SK-N-SH (cell line): ENCODE measurements around the gene INSYN2A. TPM values are rescaled to one million over a fixed set of nuclear protein-coding genes. Genes with fewer than 3 reads are reported as not detected.

Source experiments
- CTCF ChIA-PET: fragments of 300-600, 350-600 bp; formaldehyde crosslinking; extraction: SDS; loops from one replicate; lab custom pipeline; 2021; lab: Yijun Ruan, JAX
- POLR2A ChIA-PET: fragments of 350-600 bp; sonication (Branson Sonifier 250); formaldehyde crosslinking; extraction: SDS; loops from one replicate; lab custom pipeline; 2020; ENCODE audit warnings: antibody characterized with exemption, inconsistent platforms; lab: Yijun Ruan, JAX
- DNase-seq: peaks from one replicate; pipeline ENCODE4 v3.0.0; 2012
- H2AFZ ChIP-seq: fragments of 200-600 bp; sonication (generic); 2 replicates; pipeline ENCODE4 v1.8.1; 2016; ENCODE audit warnings: antibody characterized with exemption, mild to moderate bottlenecking, low read depth
- H3F3A ChIP-seq: fragments of 200-600 bp; sonication (generic); replicated peaks from 2 replicates; pipeline ENCODE3; 2016; ENCODE audit warnings: antibody characterized with exemption, mild to moderate bottlenecking; ENCODE audit not compliant: insufficient read depth
- H3K27ac ChIP-seq, 2 experiments: fragments of 200-500 bp in 1 of 2; fragments of 200-600 bp in 1 of 2; sonication (Bioruptor generic) in 1 of 2; sonication (generic), shearing (Covaris generic) in 1 of 2; 2 replicates each; pipeline versions ENCODE4 v1.5.1 to v1.6.1; 2014 to 2016; ENCODE audit warnings: low read depth in 2 of 2, inconsistent platforms in 1 of 2, low read length in 1 of 2, mild to moderate bottlenecking in 1 of 2, mixed read lengths in 1 of 2
- H3K27me3 ChIP-seq: fragments of 200-600 bp; sonication (generic), shearing (Covaris generic); 2 replicates; pipeline ENCODE4 v1.6.1; 2016; ENCODE audit warnings: mixed run types; ENCODE audit not compliant: insufficient read depth
- H3K36me3 ChIP-seq, 2 experiments: fragments of 200-500 bp in 1 of 2; fragments of 200-600 bp in 1 of 2; sonication (Bioruptor generic) in 1 of 2; sonication (generic) in 1 of 2; replicated peaks in 1 of 2; 2 replicates each; pipeline versions ENCODE3 to v1.5.1; 2014 to 2016; ENCODE audit warnings: low read length in 1 of 2, mild to moderate bottlenecking in 1 of 2; ENCODE audit not compliant: insufficient read depth in 2 of 2, control insufficient read depth in 1 of 2
- H3K4me1 ChIP-seq, 2 experiments: fragments of 200-500 bp in 1 of 2; fragments of 200-600 bp in 1 of 2; sonication (Bioruptor generic) in 1 of 2; sonication (generic), shearing (Covaris generic) in 1 of 2; 2 replicates each; pipeline versions ENCODE4 v1.5.1 to v1.6.1; 2014 to 2016; ENCODE audit warnings: low read depth in 1 of 2, low read length in 1 of 2, mixed run types in 1 of 2; ENCODE audit not compliant: insufficient read depth in 2 of 2, control insufficient read depth in 1 of 2
- H3K4me2 ChIP-seq: fragments of 200-600 bp; sonication (generic), shearing (Covaris generic); 2 replicates; pipeline ENCODE4 v1.6.1; 2017; ENCODE audit warnings: mixed run types
- H3K4me3 ChIP-seq, 2 experiments: fragments of 200-500 bp in 1 of 2; fragments of 200-600 bp in 1 of 2; sonication (Bioruptor generic) in 1 of 2; sonication (generic), shearing (Covaris generic) in 1 of 2; 2 replicates each; pipeline versions ENCODE4 v1.5.1 to v1.8.1; 2014 to 2016; ENCODE audit warnings: low read depth in 2 of 2, inconsistent platforms in 1 of 2, low read length in 1 of 2, mild to moderate bottlenecking in 1 of 2, mixed read lengths in 1 of 2, moderate library complexity in 1 of 2
- H3K79me2 ChIP-seq: fragments of 200-600 bp; sonication (generic); 2 replicates; pipeline ENCODE4 v1.8.1; 2017; ENCODE audit warnings: mild to moderate bottlenecking; ENCODE audit not compliant: insufficient read depth
- H3K9ac ChIP-seq: fragments of 200-600 bp; sonication (generic); 2 replicates; pipeline ENCODE4 v1.6.1; 2017; ENCODE audit warnings: mixed run types
- H3K9me2 ChIP-seq: fragments of 200-600 bp; sonication (generic); 2 replicates; pipeline ENCODE4 v1.6.1; 2017; ENCODE audit warnings: mixed run types
- H3K9me3 ChIP-seq: fragments of 200-600 bp; sonication (generic); 2 replicates; pipeline ENCODE4 v1.6.1; 2017; ENCODE audit warnings: mixed run types, mild to moderate bottlenecking, moderate library complexity
- H4K20me1 ChIP-seq: fragments of 200-600 bp; sonication (generic); 2 replicates; pipeline ENCODE4 v1.6.1; 2017; ENCODE audit warnings: mild to moderate bottlenecking, mixed run types; ENCODE audit not compliant: insufficient read depth
- CHD2 ChIP-seq: fragments of 150-350 bp; IDR thresholded peaks from 2 replicates; pipeline ENCODE4 v1.6.1; 2018; ENCODE audit warnings: low read length; ENCODE audit not compliant: partially characterized antibody
- EP300 ChIP-seq, 2 experiments: IDR thresholded peaks; 2 replicates each; pipeline versions ENCODE4 v1.4.0 to v1.6.1; 2012; ENCODE audit warnings: borderline replicate concordance in 1 of 2, low read depth in 1 of 2, low read length in 1 of 2
- EZH2phosphoT487 ChIP-seq: fragments of 200-600 bp; sonication (generic); IDR thresholded peaks from 2 replicates; pipeline ENCODE4 v1.6.1; 2017; ENCODE audit warnings: low read depth, mixed run types, mild to moderate bottlenecking, antibody characterized with exemption, moderate library complexity, borderline replicate concordance
- FOSL2 ChIP-seq: IDR thresholded peaks from 2 replicates; pipeline ENCODE4 v1.4.0; 2012; ENCODE audit warnings: low read depth, mild to moderate bottlenecking, moderate library complexity, borderline replicate concordance
- FOXJ3 ChIP-seq: sonication (generic); formaldehyde crosslinking; IDR thresholded peaks from 2 replicates; pipeline ENCODE4 v1.5.1; 2020; ENCODE audit warnings: mild to moderate bottlenecking, missing genetic modification reagents
- FOXM1 ChIP-seq: IDR thresholded peaks from 2 replicates; pipeline ENCODE4 v1.4.0; 2012; ENCODE audit warnings: low read depth, mild to moderate bottlenecking
- GATA2 ChIP-seq: sonication (generic); formaldehyde crosslinking; IDR thresholded peaks from 2 replicates; pipeline ENCODE4 v1.5.0; 2020; ENCODE audit warnings: mild to moderate bottlenecking, missing genetic modification reagents
- JUND ChIP-seq: IDR thresholded peaks from 2 replicates; pipeline ENCODE4 v1.4.0; 2012
- NFIC ChIP-seq: IDR thresholded peaks from 2 replicates; pipeline ENCODE4 v1.4.0; 2012; ENCODE audit warnings: borderline replicate concordance
- NRF1 ChIP-seq: IDR thresholded peaks from 2 replicates; pipeline ENCODE4 v1.6.1; 2012; ENCODE audit warnings: low read depth, mild to moderate bottlenecking, low read length
- POLR2AphosphoS5 ChIP-seq: IDR thresholded peaks from 2 replicates; pipeline ENCODE4 v1.6.1; 2012; ENCODE audit warnings: low read depth, low read length
- RFX5 ChIP-seq: IDR thresholded peaks from 2 replicates; pipeline ENCODE4 v1.6.1; 2012; ENCODE audit warnings: mild to moderate bottlenecking, improper control_type of control experiment, low read length
- RXRA ChIP-seq: IDR thresholded peaks from 2 replicates; pipeline ENCODE4 v1.4.0; 2012; ENCODE audit warnings: low read depth, mild to moderate bottlenecking, borderline replicate concordance
- SIN3A ChIP-seq: IDR thresholded peaks from 2 replicates; pipeline ENCODE4 v1.6.1; 2012; ENCODE audit warnings: low read depth, mild to moderate bottlenecking, low read length, moderate library complexity, borderline replicate concordance
- SMC3 ChIP-seq: IDR thresholded peaks from 2 replicates; pipeline ENCODE4 v1.6.1; 2012; ENCODE audit warnings: low read depth, low read length, improper control_type of control experiment
- YY1 ChIP-seq: IDR thresholded peaks from 2 replicates; pipeline ENCODE4 v1.4.0; 2012; ENCODE audit warnings: low read depth, mild to moderate bottlenecking
- WGBS: methylation state at CpG from one replicate; pipeline ENCODE4 v1.1.6; 2017; ENCODE audit warnings: low lambda C conversion rate; 5-methylcytosine and 5-hydroxymethylcytosine counted together
- polyA plus RNA-seq, 3 experiments: library from polyadenylated mRNA; depleted of rRNA; stranded (reverse); fragments of >200 nt; gene quantifications; 2 replicates each; pipeline ENCODE4 v1.2.3, GENCODE V29; 2012
- TF ChIP-seq, protein P1 (sequence below): IDR thresholded peaks from 2 replicates; pipeline ENCODE4 v1.4.0; 2012; ENCODE audit warnings: low read depth, borderline replicate concordance
- TF ChIP-seq, protein P2 (sequence below): fragments of 200-600 bp; sonication (generic); IDR thresholded peaks from 2 replicates; pipeline ENCODE4 v1.6.1; 2017; ENCODE audit warnings: antibody characterized with exemption, mild to moderate bottlenecking, moderate library complexity
- TF ChIP-seq, protein P3 (sequence below): fragments of 150-350 bp; IDR thresholded peaks from 2 replicates; pipeline ENCODE4 v1.6.1; 2016; ENCODE audit warnings: mild to moderate bottlenecking, low read depth, low read length
- TF ChIP-seq, protein P4 (sequence below): IDR thresholded peaks from 2 replicates; pipeline ENCODE4 v1.4.0; 2012; ENCODE audit warnings: low read depth, borderline replicate concordance

INSYN2A gene
- polyA plus RNA-seq, 1 of the 3 experiments (the other 2 are of a cell fraction) = 0.28 TPM

DNA sequence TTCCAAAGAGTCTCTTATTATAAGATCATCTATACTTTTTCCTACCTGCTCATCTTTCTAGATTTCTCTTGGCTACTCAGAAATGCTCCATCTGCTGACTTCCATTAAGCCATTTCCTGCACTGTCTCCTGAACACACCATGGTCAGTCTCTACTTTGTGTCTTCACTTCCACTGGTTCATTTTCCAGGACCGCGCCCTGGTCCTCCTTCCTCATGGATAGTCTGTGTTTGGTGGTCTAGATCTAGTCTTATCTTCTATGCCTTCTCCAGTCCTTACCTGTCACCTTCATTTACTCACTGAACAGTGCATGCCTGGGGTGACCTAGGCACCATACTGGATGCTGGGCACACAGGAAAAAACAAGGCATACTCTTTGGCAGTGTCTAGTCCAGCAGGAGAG lies 11.8 kb downstream of the INSYN2A start:
- H3K36me3 ChIP-seq = no peaks in the 10 kb centered on the region
- peaks cover 0 to 5% of the 10 kb centered on the region in 2 experiments; a peak in 1 of 4 replicates for H3K4me1 ChIP-seq
- no peaks in the 10 kb centered on the region for H3K27me3 ChIP-seq
- no peaks in the 10 kb centered on the region for H3F3A ChIP-seq
- DNase-seq = no peak
- POLR2A ChIA-PET = no interaction called here
- 98% methylated on average over 2 of the region's 2 CpGs for WGBS
- H3K9me3 ChIP-seq = no peaks in the 10 kb centered on the region
- TF ChIP-seq POLR2AphosphoS5 (no peak), RXRA (no peak), GATA2 (CRISPR knock-in tag) (no peak), FOSL2 (no peak), SIN3A (no peak), SMC3 (no peak), EZH2phosphoT487 (no peak), FOXJ3 (CRISPR knock-in tag) (no peak), NFIC (no peak), CHD2 (no peak), FOXM1 (no peak), NRF1 (no peak), JUND (no peak), YY1 (no peak), RFX5 (no peak), EP300 (IDR thresholded peaks at IDR 0.05; ENCODE audit: borderline replicate concordance in 1 of 2, low read depth in 1 of 2, low read length in 1 of 2) (no peak)
- TF ChIP-seq, protein P1, sequence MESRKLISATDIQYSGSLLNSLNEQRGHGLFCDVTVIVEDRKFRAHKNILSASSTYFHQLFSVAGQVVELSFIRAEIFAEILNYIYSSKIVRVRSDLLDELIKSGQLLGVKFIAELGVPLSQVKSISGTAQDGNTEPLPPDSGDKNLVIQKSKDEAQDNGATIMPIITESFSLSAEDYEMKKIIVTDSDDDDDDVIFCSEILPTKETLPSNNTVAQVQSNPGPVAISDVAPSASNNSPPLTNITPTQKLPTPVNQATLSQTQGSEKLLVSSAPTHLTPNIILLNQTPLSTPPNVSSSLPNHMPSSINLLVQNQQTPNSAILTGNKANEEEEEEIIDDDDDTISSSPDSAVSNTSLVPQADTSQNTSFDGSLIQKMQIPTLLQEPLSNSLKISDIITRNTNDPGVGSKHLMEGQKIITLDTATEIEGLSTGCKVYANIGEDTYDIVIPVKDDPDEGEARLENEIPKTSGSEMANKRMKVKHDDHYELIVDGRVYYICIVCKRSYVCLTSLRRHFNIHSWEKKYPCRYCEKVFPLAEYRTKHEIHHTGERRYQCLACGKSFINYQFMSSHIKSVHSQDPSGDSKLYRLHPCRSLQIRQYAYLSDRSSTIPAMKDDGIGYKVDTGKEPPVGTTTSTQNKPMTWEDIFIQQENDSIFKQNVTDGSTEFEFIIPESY = no peak
- TF ChIP-seq, protein P2, sequence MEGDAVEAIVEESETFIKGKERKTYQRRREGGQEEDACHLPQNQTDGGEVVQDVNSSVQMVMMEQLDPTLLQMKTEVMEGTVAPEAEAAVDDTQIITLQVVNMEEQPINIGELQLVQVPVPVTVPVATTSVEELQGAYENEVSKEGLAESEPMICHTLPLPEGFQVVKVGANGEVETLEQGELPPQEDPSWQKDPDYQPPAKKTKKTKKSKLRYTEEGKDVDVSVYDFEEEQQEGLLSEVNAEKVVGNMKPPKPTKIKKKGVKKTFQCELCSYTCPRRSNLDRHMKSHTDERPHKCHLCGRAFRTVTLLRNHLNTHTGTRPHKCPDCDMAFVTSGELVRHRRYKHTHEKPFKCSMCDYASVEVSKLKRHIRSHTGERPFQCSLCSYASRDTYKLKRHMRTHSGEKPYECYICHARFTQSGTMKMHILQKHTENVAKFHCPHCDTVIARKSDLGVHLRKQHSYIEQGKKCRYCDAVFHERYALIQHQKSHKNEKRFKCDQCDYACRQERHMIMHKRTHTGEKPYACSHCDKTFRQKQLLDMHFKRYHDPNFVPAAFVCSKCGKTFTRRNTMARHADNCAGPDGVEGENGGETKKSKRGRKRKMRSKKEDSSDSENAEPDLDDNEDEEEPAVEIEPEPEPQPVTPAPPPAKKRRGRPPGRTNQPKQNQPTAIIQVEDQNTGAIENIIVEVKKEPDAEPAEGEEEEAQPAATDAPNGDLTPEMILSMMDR = no peak
- TF ChIP-seq, protein P3, sequence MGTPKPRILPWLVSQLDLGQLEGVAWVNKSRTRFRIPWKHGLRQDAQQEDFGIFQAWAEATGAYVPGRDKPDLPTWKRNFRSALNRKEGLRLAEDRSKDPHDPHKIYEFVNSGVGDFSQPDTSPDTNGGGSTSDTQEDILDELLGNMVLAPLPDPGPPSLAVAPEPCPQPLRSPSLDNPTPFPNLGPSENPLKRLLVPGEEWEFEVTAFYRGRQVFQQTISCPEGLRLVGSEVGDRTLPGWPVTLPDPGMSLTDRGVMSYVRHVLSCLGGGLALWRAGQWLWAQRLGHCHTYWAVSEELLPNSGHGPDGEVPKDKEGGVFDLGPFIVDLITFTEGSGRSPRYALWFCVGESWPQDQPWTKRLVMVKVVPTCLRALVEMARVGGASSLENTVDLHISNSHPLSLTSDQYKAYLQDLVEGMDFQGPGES = no peak
- TF ChIP-seq, protein P4, sequence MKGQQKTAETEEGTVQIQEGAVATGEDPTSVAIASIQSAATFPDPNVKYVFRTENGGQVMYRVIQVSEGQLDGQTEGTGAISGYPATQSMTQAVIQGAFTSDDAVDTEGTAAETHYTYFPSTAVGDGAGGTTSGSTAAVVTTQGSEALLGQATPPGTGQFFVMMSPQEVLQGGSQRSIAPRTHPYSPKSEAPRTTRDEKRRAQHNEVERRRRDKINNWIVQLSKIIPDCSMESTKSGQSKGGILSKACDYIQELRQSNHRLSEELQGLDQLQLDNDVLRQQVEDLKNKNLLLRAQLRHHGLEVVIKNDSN = no peak
- TF ChIP-seq, all 33 proteins: peak for 0
- no peak overlapping the region for H3K27ac ChIP-seq
- H3K4me3 ChIP-seq = no peak overlapping the region
- no peaks in the 10 kb centered on the region for H3K9me2 ChIP-seq
- no peak overlapping the region for H3K4me2 ChIP-seq
- no peaks in the 10 kb centered on the region for H3K79me2 ChIP-seq
- no peak overlapping the region for H2AFZ ChIP-seq
- no peaks in the 10 kb centered on the region for H4K20me1 ChIP-seq
- CTCF ChIA-PET = no interaction called here
- H3K9ac ChIP-seq = no peak overlapping the region
